ENCODE results near the gene CNN2. TPM values are rescaled to one million over a fixed set of nuclear protein-coding genes. Genes with fewer than 3 reads are reported as not detected.

Gene CNN2
- total and polyA plus RNA-seq, 2 of the 13 experiments (the other 11 are each of a cell fraction or from before 2014, with no cell fraction given), result 63.6 to 70.0 TPM

DNA sequence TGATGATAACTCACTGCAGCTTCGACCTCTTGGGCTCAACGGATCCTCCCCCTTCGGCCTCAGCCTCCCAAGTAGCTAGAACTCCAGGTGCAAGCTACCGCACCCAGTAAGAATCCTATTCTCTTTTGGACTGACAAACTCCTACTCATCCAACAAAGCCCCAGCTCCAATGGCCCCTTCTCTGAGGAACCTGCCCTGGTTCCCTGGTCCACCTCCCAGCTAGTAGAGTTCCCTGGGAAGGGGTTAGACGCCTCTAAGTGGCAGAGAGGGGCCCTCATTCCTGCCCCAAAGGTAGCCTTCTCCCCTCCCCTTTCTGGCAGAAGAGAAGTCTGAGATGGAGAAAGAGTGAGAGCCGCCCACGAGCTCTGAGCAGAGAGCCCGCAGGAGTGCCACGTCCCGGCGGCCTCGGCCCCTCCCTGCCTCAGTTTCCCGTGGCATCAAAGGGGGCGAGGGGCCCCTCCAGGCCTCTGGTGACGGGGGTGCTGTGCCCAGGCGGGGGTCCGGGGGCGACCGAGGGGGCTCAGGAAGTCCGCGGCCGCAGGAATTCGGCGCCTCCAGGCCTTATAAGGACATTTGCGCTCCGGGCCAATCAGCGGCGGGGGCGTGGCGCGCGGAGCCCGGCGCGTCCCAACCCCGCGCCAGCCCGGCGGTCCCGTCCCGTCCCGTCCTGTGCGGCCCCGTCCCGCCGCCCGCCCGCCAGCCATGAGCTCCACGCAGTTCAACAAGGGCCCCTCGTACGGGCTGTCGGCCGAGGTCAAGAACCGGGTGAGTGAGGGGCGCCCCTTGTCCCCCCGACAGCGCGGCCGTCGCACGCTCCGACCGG, at the start of gene CNN2 (continued):
- TF ChIP-seq PATZ1 (CRISPR knock-in tag; IDR thresholded peaks at IDR 0.05) (peak; percentile 93), ZNF180 (CRISPR knock-in tag; IDR thresholded peaks at IDR 0.05; ENCODE audit: borderline replicate concordance, low read depth) (no peak), FOXK1 (CRISPR knock-in tag; IDR thresholded peaks at IDR 0.05; ENCODE audit: borderline replicate concordance, low read depth) (no peak), PHB2 (IDR thresholded peaks at IDR 0.05; ENCODE audit: partially characterized antibody) (no peak), EZH2 (conservative IDR thresholded peaks at IDR 0.05; ENCODE audit: low read depth, low read length) (no peak), SMYD3 (CRISPR knock-in tag; IDR thresholded peaks at IDR 0.05) (0 out of 2 replicates have a peak, but pooled peaks have one; percentile 55), DMAP1 (CRISPR knock-in tag; IDR thresholded peaks at IDR 0.05) (0 out of 2 replicates have a peak, but pooled peaks have one; percentile 33), ZBTB2 (CRISPR knock-in tag; IDR thresholded peaks at IDR 0.05; ENCODE audit: low read depth) (no peak; the same call in 1 of the 2 replicates), MYNN (CRISPR knock-in tag; IDR thresholded peaks at IDR 0.05; ENCODE audit: low read depth) (peak; percentile 22; the same call in 1 of the 2 replicates), SAFB2 (CRISPR knock-in tag; IDR thresholded peaks at IDR 0.05; ENCODE audit: borderline replicate concordance, low read depth) (peak; percentile 79; the same call in 1 of the 2 replicates), ZZZ3 (CRISPR knock-in tag; IDR thresholded peaks at IDR 0.05; ENCODE audit: borderline replicate concordance) (no peak), ZNF430 (CRISPR knock-in tag; IDR thresholded peaks at IDR 0.05) (no peak), TOPORS (CRISPR knock-in tag; IDR thresholded peaks at IDR 0.05) (0 out of 2 replicates have a peak, but pooled peaks have one; percentile 65), REXO4 (CRISPR knock-in tag; IDR thresholded peaks at IDR 0.05; ENCODE audit: borderline replicate concordance) (no peak), ZNF264 (CRISPR knock-in tag; IDR thresholded peaks at IDR 0.05) (no peak), ZNF574 (CRISPR knock-in tag; IDR thresholded peaks at IDR 0.05) (peak; percentile 76; the same call in 1 of the 2 replicates)
- TF ChIP-seq, protein P1, sequence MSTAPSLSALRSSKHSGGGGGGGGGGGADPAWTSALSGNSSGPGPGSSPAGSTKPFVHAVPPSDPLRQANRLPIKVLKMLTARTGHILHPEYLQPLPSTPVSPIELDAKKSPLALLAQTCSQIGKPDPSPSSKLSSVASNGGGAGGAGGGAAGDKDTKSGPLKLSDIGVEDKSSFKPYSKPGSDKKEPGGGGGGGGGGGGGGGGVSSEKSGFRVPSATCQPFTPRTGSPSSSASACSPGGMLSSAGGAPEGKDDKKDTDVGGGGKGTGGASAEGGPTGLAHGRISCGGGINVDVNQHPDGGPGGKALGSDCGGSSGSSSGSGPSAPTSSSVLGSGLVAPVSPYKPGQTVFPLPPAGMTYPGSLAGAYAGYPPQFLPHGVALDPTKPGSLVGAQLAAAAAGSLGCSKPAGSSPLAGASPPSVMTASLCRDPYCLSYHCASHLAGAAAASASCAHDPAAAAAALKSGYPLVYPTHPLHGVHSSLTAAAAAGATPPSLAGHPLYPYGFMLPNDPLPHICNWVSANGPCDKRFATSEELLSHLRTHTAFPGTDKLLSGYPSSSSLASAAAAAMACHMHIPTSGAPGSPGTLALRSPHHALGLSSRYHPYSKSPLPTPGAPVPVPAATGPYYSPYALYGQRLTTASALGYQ (CRISPR knock-in tag; IDR thresholded peaks at IDR 0.05), result no peak
- TF ChIP-seq, protein P2, sequence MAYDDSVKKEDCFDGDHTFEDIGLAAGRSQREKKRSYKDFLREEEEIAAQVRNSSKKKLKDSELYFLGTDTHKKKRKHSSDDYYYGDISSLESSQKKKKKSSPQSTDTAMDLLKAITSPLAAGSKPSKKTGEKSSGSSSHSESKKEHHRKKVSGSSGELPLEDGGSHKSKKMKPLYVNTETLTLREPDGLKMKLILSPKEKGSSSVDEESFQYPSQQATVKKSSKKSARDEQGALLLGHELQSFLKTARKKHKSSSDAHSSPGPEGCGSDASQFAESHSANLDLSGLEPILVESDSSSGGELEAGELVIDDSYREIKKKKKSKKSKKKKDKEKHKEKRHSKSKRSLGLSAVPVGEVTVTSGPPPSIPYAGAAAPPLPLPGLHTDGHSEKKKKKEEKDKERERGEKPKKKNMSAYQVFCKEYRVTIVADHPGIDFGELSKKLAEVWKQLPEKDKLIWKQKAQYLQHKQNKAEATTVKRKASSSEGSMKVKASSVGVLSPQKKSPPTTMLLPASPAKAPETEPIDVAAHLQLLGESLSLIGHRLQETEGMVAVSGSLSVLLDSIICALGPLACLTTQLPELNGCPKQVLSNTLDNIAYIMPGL (CRISPR knock-in tag; IDR thresholded peaks at IDR 0.05; ENCODE audit: borderline replicate concordance in 1 of 2, low read depth in 1 of 2), result 0 out of 4 replicates have a peak, but pooled peaks of 1 of the 2 experiments have one; percentile 20

Data from HepG2 (cell line).